HepG2 (cell line): ENCODE data around the gene NEBL. TPM values are rescaled to one million over a fixed set of nuclear protein-coding genes. Genes with fewer than 3 reads are reported as not detected.

Experiments
- ATAC-seq: fragments of 200-7000 bp; cut with Tn5 transposase; 3 replicates; pipeline ENCODE4 v1.9.1; 2020; ENCODE audit warnings: mild to moderate bottlenecking, moderate library complexity
- BruUV-seq: library from RNA; stranded (reverse); fragments of 400-500 nt; replicated peaks from 2 replicates; lab custom pipeline; 2021; lab: Mats Ljungman, UMichigan
- CTCF ChIA-PET: fragments of 300-600 bp; formaldehyde crosslinking; extraction: SDS; loops from one replicate; lab custom pipeline; 2021; ENCODE audit warnings: low total read pairs, inconsistent platforms, low intra/inter-chr PET ratio; lab: Yijun Ruan, JAX
- POLR2A ChIA-PET: fragments of 350-600 bp; sonication (Branson Sonifier 250); formaldehyde crosslinking; loops from one replicate; lab custom pipeline; 2020; ENCODE audit warnings: antibody characterized with exemption, inconsistent platforms; lab: Yijun Ruan, JAX
- DNase-seq: peaks from one replicate; pipeline ENCODE4 v3.0.0-alpha.2; 2015; ENCODE audit warnings: low spot score
- FAIRE-seq: peaks from 3 replicates; lab custom pipeline; 2011; peaks lifted over from hg19 to GRCh38; lab: Jason Lieb, UNC
- H2AFZ ChIP-seq: one replicate; pipeline ENCODE4 v1.6.1; 2011; ENCODE audit warnings: low read length, inconsistent platforms
- H3K27ac ChIP-seq: fragments of 300-600 bp; 3 replicates; pipeline ENCODE4 v1.8.0; 2011; ENCODE audit warnings: mixed run types, mild to moderate bottlenecking, mixed read lengths, low read length, inconsistent platforms; ENCODE audit not compliant: insufficient read depth; ENCODE audit errors: extremely low read length
- H3K27me3 ChIP-seq, 2 experiments: fragments of 200-600 bp in 1 of 2; 2 replicates in 1 of 2; 3 replicates in 1 of 2; pipeline versions ENCODE4 v1.6.0 to v1.8.0; 2011; ENCODE audit warnings: low read length in 2 of 2, mild to moderate bottlenecking in 2 of 2, moderate library complexity in 2 of 2, inconsistent platforms in 1 of 2; ENCODE audit not compliant: insufficient read depth in 2 of 2, control insufficient read depth in 1 of 2
- H3K36me3 ChIP-seq, 2 experiments: fragments of 200-600 bp in 1 of 2; replicated peaks in 1 of 2; 2 replicates in 1 of 2; 3 replicates in 1 of 2; pipeline versions ENCODE4 v1.5.1 to v1.8.0; 2011; ENCODE audit warnings: low read length in 2 of 2, inconsistent platforms in 1 of 2; ENCODE audit not compliant: insufficient read depth in 2 of 2, control insufficient read depth in 1 of 2
- H3K4me1 ChIP-seq: 2 replicates; pipeline ENCODE4 v1.5.1; 2012; ENCODE audit warnings: low read length, inconsistent platforms; ENCODE audit not compliant: insufficient read depth
- H3K4me2 ChIP-seq: 2 replicates; pipeline ENCODE4 v1.6.0; 2011; ENCODE audit warnings: low read depth, low read length, inconsistent platforms
- H3K4me3 ChIP-seq, 3 experiments: fragments of 200-600 bp in 1 of 3; sonication (generic), shearing (Covaris generic) in 1 of 3; replicated peaks in 1 of 3; 2 replicates each; pipeline ENCODE4 v1.5.1; 2011 to 2016; ENCODE audit warnings: low read length in 3 of 3, inconsistent platforms in 2 of 3, low read depth in 2 of 3, mild to moderate bottlenecking in 2 of 3, control low read depth in 1 of 3, mixed read lengths in 1 of 3; ENCODE audit not compliant: insufficient read depth in 1 of 3
- H3K79me2 ChIP-seq: one replicate; pipeline ENCODE4 v1.6.1; 2011; ENCODE audit warnings: low read length, inconsistent platforms; ENCODE audit not compliant: insufficient read depth
- H3K9ac ChIP-seq: 2 replicates; pipeline ENCODE4 v1.6.0; 2011; ENCODE audit warnings: mild to moderate bottlenecking, low read depth, low read length, inconsistent platforms; ENCODE audit not compliant: insufficient read depth
- H3K9me3 ChIP-seq: 2 replicates; pipeline ENCODE4 v1.5.1; 2012; ENCODE audit warnings: mild to moderate bottlenecking, low read length
- H4K20me1 ChIP-seq: 2 replicates; pipeline ENCODE4 v1.6.0; 2011; ENCODE audit warnings: inconsistent platforms, mild to moderate bottlenecking, low read length, moderate library complexity; ENCODE audit not compliant: insufficient read depth
- SIN3A ChIP-seq: IDR thresholded peaks from 2 replicates; pipeline ENCODE4 v1.6.1; 2011; ENCODE audit warnings: low read depth, mild to moderate bottlenecking, control low read depth, low read length, borderline replicate concordance
- ZNF678 ChIP-seq: sonication (generic); formaldehyde crosslinking; IDR thresholded peaks from 2 replicates; pipeline ENCODE4 v1.4.0; 2020; ENCODE audit warnings: mild to moderate bottlenecking, missing genetic modification reagents
- ZNF691 ChIP-seq: sonication (generic); formaldehyde crosslinking; IDR thresholded peaks from 2 replicates; pipeline ENCODE4 v1.4.0; 2020; ENCODE audit warnings: missing genetic modification reagents, low read depth, mild to moderate bottlenecking, borderline replicate concordance
- WGBS: methylation state at CpG from one replicate; pipeline ENCODE4 v1.1.6; 2017; ENCODE audit warnings: low lambda C conversion rate; 5-methylcytosine and 5-hydroxymethylcytosine counted together
- in situ Hi-C: cut with HindIII; loops from 2 replicates; pipeline ENCODE4 v1.10.0; 2017; ENCODE audit warnings: low pct_unique_long_range_greater_than_20kb; ENCODE audit not compliant: extremely low pct_ligation_motif_present
- intact Hi-C: fragments of 100-400 bp; cut with micrococcal nuclease; formaldehyde crosslinking; loops from one replicate; pipeline ENCODE4 v1.10.0; 2022; ENCODE audit not compliant: unreplicated experiment
- polyA plus RNA-seq, 8 experiments: library from polyadenylated mRNA; depleted of rRNA in 3 of 8; stranded (reverse) in 7 of 8; unstranded in 1 of 8; fragments of >200 nt; fragmentation: Illumina TruSeq in 4 of 8; extraction: Trizol in 4 of 8; gene quantifications; 2 replicates each; pipeline versions ENCODE4 v1.2.1 to v1.2.3, GENCODE V29; 2011 to 2016; ENCODE audit warnings: low read depth in 4 of 8, missing spikeins in 1 of 8, mixed read lengths in 1 of 8; ENCODE audit not compliant: insufficient read depth in 1 of 8
- total RNA-seq, 5 experiments: library from RNA; depleted of rRNA; stranded (reverse); fragments of >200 nt; fragmentation: Illumina TruSeq; extraction: Trizol; gene quantifications; 2 replicates each; pipeline ENCODE4 v1.2.3, GENCODE V29; 2016; ENCODE audit warnings: low read depth in 1 of 5

Gene NEBL
- total and polyA plus RNA-seq, 2 of the 13 experiments (the other 11 are each of a cell fraction or from before 2014, with no cell fraction given): not detected

GRCh38 chr10:20795391-20795790 lies 101.7 kb downstream of the NEBL start (continued):
- no peak for TF ChIP-seq ZNF691 (CRISPR knock-in tag)

- no peak overlapping the region for H2AFZ ChIP-seq
- H3K36me3 ChIP-seq: no peaks in the 10 kb centered on the region
- BruUV-seq: no TSS peak
- no peak for FAIRE-seq
- no peaks in the 10 kb centered on the region for H3K9me3 ChIP-seq
- no peak overlapping the region for H3K4me3 ChIP-seq
- in situ Hi-C loops: no loop called here
- peaks cover 0 to 5% of the 10 kb centered on the region in 2 experiments; a peak in 1 of 5 replicates for H3K27me3 ChIP-seq
- ChIA-PET CTCF (no interaction called here), POLR2A (no interaction called here)
- no peak overlapping the region for H3K9ac ChIP-seq
- H4K20me1 ChIP-seq: no peaks in the 10 kb centered on the region; the same call in 1 of the 2 replicates
- H3K4me1 ChIP-seq: no peaks in the 10 kb centered on the region
- no peak for TF ChIP-seq ZNF678
- no peak overlapping the region for H3K27ac ChIP-seq
- 0% methylated on average over 1 of the region's 1 CpG for WGBS
- no peak for DNase-seq
- H3K79me2 ChIP-seq: no peaks in the 10 kb centered on the region
- no peak for ATAC-seq
- intact Hi-C loops: no loop called here
- H3K4me2 ChIP-seq: no peak overlapping the region
Measured at GRCh38 chr10:20785174-20785573, 111.9 kb downstream of the NEBL start.

DNA sequence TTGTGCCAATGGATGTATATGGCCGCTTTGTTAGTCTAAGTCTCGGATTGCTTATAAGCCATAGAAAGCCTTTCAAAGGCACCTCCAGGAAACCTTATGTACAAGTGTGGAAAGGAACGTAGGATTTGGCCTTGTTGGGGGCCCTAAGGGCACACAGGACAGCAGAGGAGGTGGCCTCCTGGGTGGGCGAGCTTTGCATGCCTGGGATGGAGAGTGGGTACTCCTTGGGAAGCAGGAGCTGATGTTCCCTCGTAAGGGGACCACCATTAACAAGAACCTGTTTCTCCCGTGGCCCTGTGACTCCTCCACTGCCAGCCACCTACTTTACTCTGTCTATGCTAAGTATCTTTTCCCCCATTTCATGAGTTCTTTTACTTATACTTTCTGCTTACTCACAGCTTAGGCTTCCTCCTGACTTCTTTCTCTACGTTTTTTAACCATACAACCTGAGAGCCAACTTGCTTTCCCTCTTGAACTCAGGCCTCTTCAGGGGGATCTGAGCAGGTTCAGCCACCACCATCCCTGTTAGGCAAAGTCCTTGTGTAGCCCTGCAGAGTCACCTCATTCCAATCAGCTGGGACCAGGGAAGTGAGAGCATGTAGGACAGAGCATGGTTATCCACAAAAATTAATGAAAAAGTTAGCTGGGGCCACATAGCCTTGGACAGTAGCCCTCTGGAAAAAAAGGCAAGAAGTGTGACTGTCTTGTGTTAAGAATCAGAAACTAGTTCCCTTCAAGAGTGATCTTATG lies 118.9 kb downstream of the NEBL start:
- no peak overlapping the region for H3K9ac ChIP-seq
- no peak for DNase-seq
- H3K4me2 ChIP-seq: no peak overlapping the region
- POLR2A ChIA-PET: no interaction called here
- 5% methylated on average over 7 of the region's 7 CpGs for WGBS
- no peak overlapping the region for H3K27ac ChIP-seq
- no peak overlapping the region for H3K4me3 ChIP-seq
- in situ Hi-C loops: no loop called here
- H3K79me2 ChIP-seq: no peaks in the 10 kb centered on the region
- CTCF ChIA-PET: no interaction called here
- no peak overlapping the region for H2AFZ ChIP-seq
- H3K4me1 ChIP-seq: no peaks in the 10 kb centered on the region
- no peaks in the 10 kb centered on the region for H4K20me1 ChIP-seq
- no peak for TF ChIP-seq SIN3A
- FAIRE-seq: no peak
- H3K9me3 ChIP-seq: no peaks in the 10 kb centered on the region
- H3K36me3 ChIP-seq: no peaks in the 10 kb centered on the region
- intact Hi-C loops: no loop called here
- ATAC-seq: no peak
- BruUV-seq: no TSS peak
- H3K27me3 ChIP-seq: no peaks in the 10 kb centered on the region
